OCI-LY7 (cell line): ENCODE results near the gene SDR39U1. TPM values are rescaled to one million over a fixed set of nuclear protein-coding genes. Genes with fewer than 3 reads are reported as not detected.

ENCODE experiments used
- BruUV-seq: library from RNA; stranded (reverse); fragments of 400-500 nt; replicated peaks from 2 replicates; lab custom pipeline; 2021; lab: Mats Ljungman, UMichigan
- CTCF ChIA-PET: fragments of 300-600 bp; sonication (Branson Sonifier 250); formaldehyde crosslinking; loops from one replicate; lab custom pipeline; 2022; ENCODE audit warnings: antibody characterized with exemption; ENCODE audit not compliant: unreplicated experiment; lab: Charles Lee
- POLR2A ChIA-PET: fragments of 300-600 bp; sonication (Branson Sonifier 250); formaldehyde crosslinking; loops from one replicate; lab custom pipeline; 2022; ENCODE audit warnings: antibody characterized with exemption; lab: Charles Lee
- DNase-seq: peaks from one replicate; pipeline ENCODE4 v3.0.0-alpha.2; 2015; ENCODE audit warnings: low spot score
- H2AFZ ChIP-seq: fragments of 200-600 bp; sonication (generic), shearing (Covaris generic); 2 replicates; pipeline ENCODE4 v1.6.1; 2014; ENCODE audit warnings: mild to moderate bottlenecking, antibody characterized with exemption, low read length, moderate library complexity
- H3K27ac ChIP-seq: fragments of 200-600 bp; sonication (generic); 2 replicates; pipeline ENCODE4 v1.5.1; 2014; ENCODE audit warnings: mixed run types, low read depth, mild to moderate bottlenecking, moderate library complexity, low read length, inconsistent platforms; ENCODE audit not compliant: poor library complexity, severe bottlenecking
- H3K36me3 ChIP-seq: fragments of 200-600 bp; sonication (generic); 2 replicates; pipeline ENCODE4 v1.6.1; 2014; ENCODE audit warnings: mild to moderate bottlenecking, antibody characterized with exemption, low read length, moderate library complexity, mixed read lengths; ENCODE audit not compliant: insufficient read depth
- H3K4me1 ChIP-seq: fragments of 200-600 bp; sonication (generic); 2 replicates; pipeline ENCODE4 v1.5.1; 2014; ENCODE audit warnings: mild to moderate bottlenecking, low read length; ENCODE audit not compliant: insufficient read depth, poor library complexity, severe bottlenecking
- H3K4me2 ChIP-seq: fragments of 200-600 bp; sonication (generic); 2 replicates; pipeline ENCODE4 v1.6.1; 2014; ENCODE audit warnings: mild to moderate bottlenecking, low read length
- H3K4me3 ChIP-seq: fragments of 200-600 bp; sonication (generic); 2 replicates; pipeline ENCODE4 v1.5.1; 2014; ENCODE audit warnings: mild to moderate bottlenecking, low read depth, low read length; ENCODE audit not compliant: poor library complexity, severe bottlenecking
- H3K79me2 ChIP-seq: fragments of 200-600 bp; sonication (generic); 2 replicates; pipeline ENCODE4 v1.6.1; 2016; ENCODE audit warnings: low read depth, mild to moderate bottlenecking, low read length, moderate library complexity, mixed read lengths; ENCODE audit not compliant: insufficient read depth
- H3K9me2 ChIP-seq: fragments of 200-600 bp; sonication (generic); 2 replicates; pipeline ENCODE4 v1.6.1; 2016; ENCODE audit warnings: mild to moderate bottlenecking, low read length, mixed read lengths; ENCODE audit not compliant: insufficient read depth
- H3K9me3 ChIP-seq: fragments of 200-600 bp; sonication (generic); 2 replicates; pipeline ENCODE4 v1.6.1; 2014; ENCODE audit warnings: mild to moderate bottlenecking, mixed run types, low read length, mixed read lengths
- H4K20me1 ChIP-seq: fragments of 200-600 bp; sonication (generic); 2 replicates; pipeline ENCODE4 v1.6.1; 2014; ENCODE audit warnings: mild to moderate bottlenecking, antibody characterized with exemption, low read length, moderate library complexity, mixed read lengths; ENCODE audit not compliant: insufficient read depth
- CTCF ChIP-seq: fragments of 200-600 bp; sonication (generic); conservative IDR thresholded peaks from 2 replicates; pipeline ENCODE4 v1.5.1; 2014; ENCODE audit warnings: mild to moderate bottlenecking, antibody characterized with exemption, low read length, moderate library complexity, mixed read lengths
- EZH2phosphoT487 ChIP-seq: fragments of 200-600 bp; sonication (generic); IDR thresholded peaks from 2 replicates; pipeline ENCODE4 v1.6.1; 2018; ENCODE audit warnings: low read depth, borderline replicate concordance, mild to moderate bottlenecking, mixed run types, antibody characterized with exemption, low read length, moderate library complexity, mixed read lengths
- intact Hi-C: fragments of 100-400 bp; cut with micrococcal nuclease; formaldehyde crosslinking; loops from one replicate; pipeline ENCODE4 v1.10.0; 2022; ENCODE audit not compliant: unreplicated experiment
- total RNA-seq, 2 experiments: library from RNA; depleted of rRNA in 1 of 2; stranded (reverse); fragments of >200 nt in 1 of 2; shearing (Covaris generic) in 1 of 2; gene quantifications; 2 replicates each; pipeline ENCODE4 v1.2.3, GENCODE V29; 2014 to 2022

SDR39U1 gene
- total RNA-seq, 2 experiments from 2014 or later = 51.4 to 103 TPM

GRCh38 chr14:24399999-24400718 lies 42.4 kb downstream of the SDR39U1 start:
- H3K9me3 ChIP-seq = no peaks in the 10 kb centered on the region
- no peak overlapping the region for H3K27ac ChIP-seq
- no peak overlapping the region for H3K4me2 ChIP-seq
- no peak overlapping the region for H2AFZ ChIP-seq
- H3K4me3 ChIP-seq = no peak overlapping the region
- ChIA-PET POLR2A (no interaction called here), CTCF (no interaction called here)
- BruUV-seq = no TSS peak
- H3K79me2 ChIP-seq = no peaks in the 10 kb centered on the region
- no peaks in the 10 kb centered on the region for H3K9me2 ChIP-seq
- DNase-seq = no peak
- intact Hi-C loops = no loop called here
- no peaks in the 10 kb centered on the region for H3K36me3 ChIP-seq
- no peaks in the 10 kb centered on the region for H3K4me1 ChIP-seq
- TF ChIP-seq CTCF = no peak
- TF ChIP-seq EZH2phosphoT487 = no peak
- H4K20me1 ChIP-seq = no peaks in the 10 kb centered on the region

GRCh38 chr14:24399447-24399822 lies 43.1 kb downstream of the SDR39U1 start:
- CTCF ChIA-PET = no interaction called here
- intact Hi-C loops = no loop called here
- Histone ChIP-seq H2AFZ (no peak overlapping the region), H3K9me2 (no peaks in the 10 kb centered on the region), H3K9me3 (no peaks in the 10 kb centered on the region), H4K20me1 (no peaks in the 10 kb centered on the region), H3K4me1 (no peaks in the 10 kb centered on the region), H3K27ac (no peak overlapping the region), H3K4me2 (peak overlapping the region; percentile 53; the same call in 1 of the 2 replicates), H3K36me3 (no peaks in the 10 kb centered on the region), H3K79me2 (no peaks in the 10 kb centered on the region), H3K4me3 (no peak overlapping the region)
- no peak for DNase-seq
- no TSS peak for BruUV-seq
- TF ChIP-seq EZH2phosphoT487 (no peak), CTCF (no peak)
- POLR2A ChIA-PET = no interaction called here

DNA sequence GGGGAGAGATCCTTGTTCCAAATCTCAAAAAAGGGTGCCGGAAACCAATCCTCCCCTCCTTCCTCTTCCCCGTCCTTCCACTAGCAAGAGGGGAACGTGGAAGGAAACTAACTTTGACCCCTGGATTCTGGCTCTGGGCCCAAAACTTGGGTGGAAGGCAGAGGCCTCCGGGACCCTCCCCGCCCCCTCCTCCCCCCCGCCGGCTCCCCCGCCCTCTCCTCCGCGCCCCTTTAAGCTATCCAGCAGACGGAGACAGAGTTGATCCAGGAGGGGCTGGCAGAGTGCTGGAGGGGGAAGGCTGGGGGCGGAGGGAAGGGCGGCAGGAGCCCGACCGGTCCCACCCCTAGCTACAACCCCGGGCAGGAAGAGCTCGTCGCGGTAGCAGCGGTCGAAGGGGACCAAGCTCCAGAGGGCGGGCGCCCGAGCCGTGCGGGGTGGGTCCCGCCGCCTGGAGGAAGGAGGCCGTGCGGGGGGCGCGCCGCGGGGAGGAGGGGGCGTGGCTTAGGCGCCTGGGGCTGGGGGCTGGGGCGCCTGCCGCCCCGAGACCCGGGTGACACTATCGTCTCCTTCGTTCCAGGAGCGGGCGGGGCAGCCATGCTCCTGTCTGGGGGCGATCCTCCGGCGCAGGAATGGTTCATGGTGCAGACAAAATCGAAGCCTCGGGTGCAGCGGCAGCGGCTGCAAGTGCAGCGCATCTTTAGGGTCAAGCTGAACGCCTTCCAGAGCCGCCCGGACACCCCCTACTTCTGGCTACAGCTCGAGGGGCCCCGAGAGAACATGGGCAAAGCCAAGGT lies 43.7 kb downstream of the SDR39U1 start, which contains the start of gene NYNRIN:
TSS of gene NYNRIN (plus strand) at position 351 of the 794 bp plus-strand sequence. CDS start at position 595, 244 bp downstream.
- TF ChIP-seq EZH2phosphoT487 = no peak
- no peak for TF ChIP-seq CTCF
- no peak for DNase-seq
- H3K36me3 ChIP-seq = no peaks in the 10 kb centered on the region
- CTCF ChIA-PET = no interaction called here
- intact Hi-C loops = no loop called here
- H3K27ac ChIP-seq = no peak within 1 kb of the TSS
- no TSS peak for BruUV-seq
- H3K9me2 ChIP-seq = no peaks in the 10 kb centered on the region
- no peaks in the 10 kb centered on the region for H3K9me3 ChIP-seq
- POLR2A ChIA-PET = no interaction called here
- no peaks in the 10 kb centered on the region for H4K20me1 ChIP-seq
- H3K4me2 ChIP-seq = peak within 1 kb of the TSS; percentile 53; the same call in 1 of the 2 replicates
- no peak within 1 kb of the TSS for H3K4me3 ChIP-seq
- no peak within 1 kb of the TSS for H2AFZ ChIP-seq
- no peaks in the 10 kb centered on the region for H3K4me1 ChIP-seq
- H3K79me2 ChIP-seq = no peaks in the 10 kb centered on the region
